SK-N-SH (cell line): ENCODE data around the gene MYO9B. TPM values are rescaled to one million over a fixed set of nuclear protein-coding genes. Genes with fewer than 3 reads are reported as not detected.
"Not testable (repeated sequence)": the region's sequence is repeated elsewhere in the genome, so short reads cannot be mapped to it uniquely, and the experiment has no call there.

Experiments used
- CTCF ChIA-PET: fragments of 300-600, 350-600 bp; formaldehyde crosslinking; extraction: SDS; loops from one replicate; lab custom pipeline; 2021; lab: Yijun Ruan, JAX
- POLR2A ChIA-PET: fragments of 350-600 bp; sonication (Branson Sonifier 250); formaldehyde crosslinking; extraction: SDS; loops from one replicate; lab custom pipeline; 2020; ENCODE audit warnings: antibody characterized with exemption, inconsistent platforms; lab: Yijun Ruan, JAX
- DNase-seq: peaks from one replicate; pipeline ENCODE4 v3.0.0; 2012
- H2AFZ ChIP-seq: fragments of 200-600 bp; sonication (generic); 2 replicates; pipeline ENCODE4 v1.8.1; 2016; ENCODE audit warnings: antibody characterized with exemption, mild to moderate bottlenecking, low read depth
- H3F3A ChIP-seq: fragments of 200-600 bp; sonication (generic); replicated peaks from 2 replicates; pipeline ENCODE3; 2016; ENCODE audit warnings: antibody characterized with exemption, mild to moderate bottlenecking; ENCODE audit not compliant: insufficient read depth
- H3K27ac ChIP-seq, 2 experiments: fragments of 200-500 bp in 1 of 2; fragments of 200-600 bp in 1 of 2; sonication (Bioruptor generic) in 1 of 2; sonication (generic), shearing (Covaris generic) in 1 of 2; 2 replicates each; pipeline versions ENCODE4 v1.5.1 to v1.6.1; 2014 to 2016; ENCODE audit warnings: low read depth in 2 of 2, inconsistent platforms in 1 of 2, low read length in 1 of 2, mild to moderate bottlenecking in 1 of 2, mixed read lengths in 1 of 2
- H3K27me3 ChIP-seq: fragments of 200-600 bp; sonication (generic), shearing (Covaris generic); 2 replicates; pipeline ENCODE4 v1.6.1; 2016; ENCODE audit warnings: mixed run types; ENCODE audit not compliant: insufficient read depth
- H3K36me3 ChIP-seq, 2 experiments: fragments of 200-500 bp in 1 of 2; fragments of 200-600 bp in 1 of 2; sonication (Bioruptor generic) in 1 of 2; sonication (generic) in 1 of 2; replicated peaks in 1 of 2; 2 replicates each; pipeline versions ENCODE3 to v1.5.1; 2014 to 2016; ENCODE audit warnings: low read length in 1 of 2, mild to moderate bottlenecking in 1 of 2; ENCODE audit not compliant: insufficient read depth in 2 of 2, control insufficient read depth in 1 of 2
- H3K4me1 ChIP-seq, 2 experiments: fragments of 200-500 bp in 1 of 2; fragments of 200-600 bp in 1 of 2; sonication (Bioruptor generic) in 1 of 2; sonication (generic), shearing (Covaris generic) in 1 of 2; 2 replicates each; pipeline versions ENCODE4 v1.5.1 to v1.6.1; 2014 to 2016; ENCODE audit warnings: low read depth in 1 of 2, low read length in 1 of 2, mixed run types in 1 of 2; ENCODE audit not compliant: insufficient read depth in 2 of 2, control insufficient read depth in 1 of 2
- H3K4me2 ChIP-seq: fragments of 200-600 bp; sonication (generic), shearing (Covaris generic); 2 replicates; pipeline ENCODE4 v1.6.1; 2017; ENCODE audit warnings: mixed run types
- H3K4me3 ChIP-seq, 2 experiments: fragments of 200-500 bp in 1 of 2; fragments of 200-600 bp in 1 of 2; sonication (Bioruptor generic) in 1 of 2; sonication (generic), shearing (Covaris generic) in 1 of 2; 2 replicates each; pipeline versions ENCODE4 v1.5.1 to v1.8.1; 2014 to 2016; ENCODE audit warnings: low read depth in 2 of 2, inconsistent platforms in 1 of 2, low read length in 1 of 2, mild to moderate bottlenecking in 1 of 2, mixed read lengths in 1 of 2, moderate library complexity in 1 of 2
- H3K79me2 ChIP-seq: fragments of 200-600 bp; sonication (generic); 2 replicates; pipeline ENCODE4 v1.8.1; 2017; ENCODE audit warnings: mild to moderate bottlenecking; ENCODE audit not compliant: insufficient read depth
- H3K9ac ChIP-seq: fragments of 200-600 bp; sonication (generic); 2 replicates; pipeline ENCODE4 v1.6.1; 2017; ENCODE audit warnings: mixed run types
- H3K9me2 ChIP-seq: fragments of 200-600 bp; sonication (generic); 2 replicates; pipeline ENCODE4 v1.6.1; 2017; ENCODE audit warnings: mixed run types
- H3K9me3 ChIP-seq: fragments of 200-600 bp; sonication (generic); 2 replicates; pipeline ENCODE4 v1.6.1; 2017; ENCODE audit warnings: mixed run types, mild to moderate bottlenecking, moderate library complexity
- H4K20me1 ChIP-seq: fragments of 200-600 bp; sonication (generic); 2 replicates; pipeline ENCODE4 v1.6.1; 2017; ENCODE audit warnings: mild to moderate bottlenecking, mixed run types; ENCODE audit not compliant: insufficient read depth
- EZH2phosphoT487 ChIP-seq: fragments of 200-600 bp; sonication (generic); IDR thresholded peaks from 2 replicates; pipeline ENCODE4 v1.6.1; 2017; ENCODE audit warnings: low read depth, mixed run types, mild to moderate bottlenecking, antibody characterized with exemption, moderate library complexity, borderline replicate concordance
- FOSL2 ChIP-seq: IDR thresholded peaks from 2 replicates; pipeline ENCODE4 v1.4.0; 2012; ENCODE audit warnings: low read depth, mild to moderate bottlenecking, moderate library complexity, borderline replicate concordance
- RAD21 ChIP-seq: IDR thresholded peaks from 2 replicates; pipeline ENCODE4 v1.6.1; 2012; ENCODE audit warnings: mild to moderate bottlenecking, low read length
- REST ChIP-seq: IDR thresholded peaks from 2 replicates; pipeline ENCODE4 v1.6.1; 2012; ENCODE audit warnings: mild to moderate bottlenecking, low read depth, low read length, moderate library complexity
- RFX5 ChIP-seq: IDR thresholded peaks from 2 replicates; pipeline ENCODE4 v1.6.1; 2012; ENCODE audit warnings: mild to moderate bottlenecking, improper control_type of control experiment, low read length
- SIN3A ChIP-seq: IDR thresholded peaks from 2 replicates; pipeline ENCODE4 v1.6.1; 2012; ENCODE audit warnings: low read depth, mild to moderate bottlenecking, low read length, moderate library complexity, borderline replicate concordance
- TCF12 ChIP-seq: IDR thresholded peaks from 2 replicates; pipeline ENCODE4 v1.4.0; 2012
- WGBS: methylation state at CpG from one replicate; pipeline ENCODE4 v1.1.6; 2017; ENCODE audit warnings: low lambda C conversion rate; 5-methylcytosine and 5-hydroxymethylcytosine counted together
- polyA plus RNA-seq, 3 experiments: library from polyadenylated mRNA; depleted of rRNA; stranded (reverse); fragments of >200 nt; gene quantifications; 2 replicates each; pipeline ENCODE4 v1.2.3, GENCODE V29; 2012

MYO9B gene
- polyA plus RNA-seq, 1 of the 3 experiments (the other 2 are of a cell fraction) = 37.6 TPM

- 94% methylated on average over 3 of the region's 3 CpGs for WGBS
- H3K27ac ChIP-seq = no peak overlapping the region
- DNase-seq = no peak
- peaks cover 4% of the 10 kb centered on the region; the same call in 1 of the 2 replicates for H4K20me1 ChIP-seq
- peaks cover 16 to 32% of the 10 kb centered on the region in 2 experiments for H3K36me3 ChIP-seq
- ChIA-PET POLR2A (no interaction called here), CTCF (interaction anchor here (1.2 kb wide), 1 partner anchor 11 kb away, joined by 3 read pairs; no protein-coding TSS in a partner anchor)
- H3K4me3 ChIP-seq = no peak overlapping the region
- H3K79me2 ChIP-seq = peaks cover 92% of the 10 kb centered on the region
- H3K9me2 ChIP-seq = no peaks in the 10 kb centered on the region
- no peak overlapping the region for H2AFZ ChIP-seq
- peaks cover 17% of the 10 kb centered on the region for H3F3A ChIP-seq
- no peak for TF ChIP-seq TCF12
- TF ChIP-seq FOSL2 = no peak
- no peak for TF ChIP-seq RFX5
- no peak for TF ChIP-seq EZH2phosphoT487
- TF ChIP-seq RAD21 = no peak
- TF ChIP-seq REST = no peak
- TF ChIP-seq SIN3A = no peak
- no peaks in the 10 kb centered on the region for H3K27me3 ChIP-seq
- H3K9me3 ChIP-seq = no peaks in the 10 kb centered on the region
- H3K9ac ChIP-seq = no peak overlapping the region
- H3K4me2 ChIP-seq = no peak overlapping the region
- peaks cover 9 to 13% of the 10 kb centered on the region in 2 experiments; a peak in 3 of 4 replicates for H3K4me1 ChIP-seq
Observed at GRCh38 chr19:17105556-17105955, 30.0 kb downstream of the MYO9B start.

GRCh38 chr19:17106964-17107363 lies 31.4 kb downstream of the MYO9B start:
- peaks cover 9 to 13% of the 10 kb centered on the region in 2 experiments; a peak in 3 of 4 replicates for H3K4me1 ChIP-seq
- H3K27ac ChIP-seq = peak overlapping the region in 1 of 2 experiments; percentile 95; a peak in 2 of 4 replicates
- H3K36me3 ChIP-seq = peaks cover 17 to 27% of the 10 kb centered on the region in 2 experiments
- 91% methylated on average over 4 of the region's 4 CpGs for WGBS
- H2AFZ ChIP-seq, H3K4me3 ChIP-seq, H4K20me1 ChIP-seq, H3K9me3 ChIP-seq, POLR2A ChIA-PET, DNase-seq, CTCF ChIA-PET, H3K27me3 ChIP-seq, H3K9me2 ChIP-seq: not testable (repeated sequence)
- peak overlapping the region; percentile 74 for H3K4me2 ChIP-seq
- peaks cover 17% of the 10 kb centered on the region for H3F3A ChIP-seq
- peaks cover 92% of the 10 kb centered on the region for H3K79me2 ChIP-seq
- peak overlapping the region; percentile 56; the same call in 1 of the 2 replicates for H3K9ac ChIP-seq
